Prostate gland (tissue), 2 donors: ENCODE results near the gene IMMP2L. TPM values are rescaled to one million over a fixed set of nuclear protein-coding genes. Genes with fewer than 3 reads are reported as not detected.
A peak's percentile ranks its signal among the peaks of the same experiment; 100 is the strongest.

Source experiments
- DNase-seq: peaks from one replicate; pipeline ENCODE4 v3.0.0-alpha.2; 2019; ENCODE audit warnings: low spot score
- H3K27ac ChIP-seq, 2 donors: fragments of 200-600 bp; sonication (generic); 2 replicates each; pipeline ENCODE4 v1.5.1; 2017 to 2019
- H3K27me3 ChIP-seq: fragments of 200-600 bp; sonication (generic); replicated peaks from 2 replicates; pipeline ENCODE4 v1.5.1; 2019; ENCODE audit not compliant: insufficient read depth
- H3K36me3 ChIP-seq, 2 donors: fragments of 200-600 bp; sonication (generic); 1 replicate in 1 of 2; 2 replicates in 1 of 2; pipeline versions ENCODE4 v1.5.1 to v1.8.1; 2017 to 2019
- H3K4me1 ChIP-seq: fragments of 200-600 bp; sonication (generic); replicated peaks from 2 replicates; pipeline ENCODE4 v1.5.1; 2019
- H3K4me3 ChIP-seq, 2 donors: fragments of 200-600 bp; sonication (generic); 2 replicates each; pipeline ENCODE4 v1.5.1; 2017 to 2019
- H3K9me3 ChIP-seq: fragments of 200-600 bp; sonication (generic); 2 replicates; pipeline ENCODE4 v1.5.1; 2017
- CTCF ChIP-seq, 4 experiments: fragments of 200-600 bp in 2 of 4; fragments of 450-650 bp in 2 of 4; sonication (generic) in 2 of 4; IDR thresholded peaks; 1 replicate in 3 of 4; 2 replicates in 1 of 4; pipeline ENCODE4 v1.5.1; 2016 to 2019; ENCODE audit warnings: antibody characterized with exemption in 4 of 4, mild to moderate bottlenecking in 2 of 4, moderate library complexity in 2 of 4
- POLR2A ChIP-seq: fragments of 450-650 bp; IDR thresholded peaks from one replicate; pipeline ENCODE4 v1.6.1; 2016; ENCODE audit warnings: antibody characterized with exemption, mild to moderate bottlenecking
- POLR2AphosphoS5 ChIP-seq: sonication (generic); formaldehyde crosslinking; IDR thresholded peaks from one replicate; pipeline ENCODE4 v1.6.1; 2017; ENCODE audit warnings: antibody characterized with exemption
- WGBS: methylation state at CpG from one replicate; pipeline ENCODE4 v1.1.5; 2018; 5-methylcytosine and 5-hydroxymethylcytosine counted together
- intact Hi-C: fragments of 100-400 bp; cut with DNase I; formaldehyde crosslinking; loops from one replicate; pipeline ENCODE4 v1.14.2; 2022
- total RNA-seq, 2 donors: library from RNA; depleted of rRNA; stranded (reverse); fragments of >200 nt; gene quantifications; one replicate each; pipeline ENCODE4 v1.1.0, GENCODE V29; 2016

IMMP2L gene
- total RNA-seq, 2 donors from 2014 or later, result 16.9 to 20.4 TPM

GRCh38 chr7:111393011-111393754 lies 169.1 kb downstream of the IMMP2L start:
- WGBS, result 38% methylated on average over 3 of the region's 3 CpGs
- no peak overlapping the region for H3K4me3 ChIP-seq
- H3K27ac ChIP-seq, result peak overlapping the region in 1 of 2 donors; percentile 13
- H3K36me3 ChIP-seq, result no peaks in the 10 kb centered on the region
- no peaks in the 10 kb centered on the region for H3K4me1 ChIP-seq
- intact Hi-C loops, result no loop called here
- TF ChIP-seq CTCF (IDR thresholded peaks at IDR 0.05) (no peak), POLR2A (no peak), POLR2AphosphoS5 (no peak)
- no peaks in the 10 kb centered on the region for H3K27me3 ChIP-seq
- no peak for DNase-seq
- no peaks in the 10 kb centered on the region for H3K9me3 ChIP-seq

DNA sequence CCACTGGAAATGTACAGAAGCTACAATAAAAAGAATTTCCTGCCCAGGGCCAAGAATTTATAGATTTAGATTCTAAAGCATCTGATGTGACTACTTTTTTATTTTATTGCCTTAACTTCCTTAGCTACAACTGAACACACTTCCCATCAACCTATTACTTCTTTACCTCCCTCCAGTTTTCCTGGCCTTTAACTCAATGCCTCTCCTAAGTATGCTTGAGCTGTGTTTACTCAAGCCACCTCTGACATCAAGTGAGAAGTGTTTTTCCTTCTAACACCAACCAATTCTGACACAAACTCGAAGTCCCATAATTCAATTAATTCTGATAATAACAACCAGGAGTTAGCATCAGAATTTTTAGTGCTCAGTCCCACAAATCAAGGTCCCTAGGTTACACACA lies 170.0 kb downstream of the IMMP2L start:
- WGBS, result 61% methylated on average over 1 of the region's 1 CpG
- TF ChIP-seq POLR2A (no peak), CTCF (IDR thresholded peaks at IDR 0.05) (no peak), POLR2AphosphoS5 (no peak)
- no peaks in the 10 kb centered on the region for H3K4me1 ChIP-seq
- H3K9me3 ChIP-seq, result no peaks in the 10 kb centered on the region
- H3K27ac ChIP-seq, result no peak overlapping the region
- no peaks in the 10 kb centered on the region for H3K27me3 ChIP-seq
- H3K36me3 ChIP-seq, result no peaks in the 10 kb centered on the region
- intact Hi-C loops, result no loop called here
- H3K4me3 ChIP-seq, result no peak overlapping the region
- no peak for DNase-seq

- Histone ChIP-seq H3K4me3 (no peak overlapping the region), H3K27me3 (no peaks in the 10 kb centered on the region), H3K9me3 (no peaks in the 10 kb centered on the region), H3K36me3 (no peaks in the 10 kb centered on the region), H3K27ac (no peak overlapping the region), H3K4me1 (peaks cover 6% of the 10 kb centered on the region)
- WGBS, result 93% methylated on average over 4 of the region's 4 CpGs
- intact Hi-C loops, result no loop called here
- TF ChIP-seq POLR2AphosphoS5, result no peak
- no peak for TF ChIP-seq POLR2A
- TF ChIP-seq CTCF (IDR thresholded peaks at IDR 0.05), result no peak
- no peak for DNase-seq
These were observed 172.3 kb downstream of the IMMP2L start for GRCh38 chr7:111390000-111390399.

- Histone ChIP-seq H3K4me1 (peaks cover 6% of the 10 kb centered on the region), H3K36me3 (no peaks in the 10 kb centered on the region), H3K27me3 (no peaks in the 10 kb centered on the region), H3K27ac (no peak overlapping the region), H3K4me3 (no peak overlapping the region), H3K9me3 (no peaks in the 10 kb centered on the region)
- DNase-seq, result no peak
- no peak for TF ChIP-seq POLR2AphosphoS5
- no peak for TF ChIP-seq CTCF (IDR thresholded peaks at IDR 0.05)
- no peak for TF ChIP-seq POLR2A
- 87% methylated on average over 2 of the region's 2 CpGs for WGBS
- intact Hi-C loops, result no loop called here
These were observed 173.4 kb downstream of the IMMP2L start for GRCh38 chr7:111388912-111389311.

GRCh38 chr7:111388016-111388415 lies 174.3 kb downstream of the IMMP2L start:
- intact Hi-C loops, result no loop called here
- Histone ChIP-seq H3K27ac (no peak overlapping the region), H3K4me3 (no peak overlapping the region), H3K9me3 (no peaks in the 10 kb centered on the region), H3K27me3 (no peaks in the 10 kb centered on the region), H3K4me1 (peaks cover 6% of the 10 kb centered on the region), H3K36me3 (no peaks in the 10 kb centered on the region)
- no peak for DNase-seq
- no peak for TF ChIP-seq CTCF (IDR thresholded peaks at IDR 0.05)
- TF ChIP-seq POLR2A, result no peak
- TF ChIP-seq POLR2AphosphoS5, result no peak
- 74% methylated on average over 2 of the region's 2 CpGs for WGBS
